ENCODE measurements around the gene CEP83. TPM values are rescaled to one million over a fixed set of nuclear protein-coding genes. Genes with fewer than 3 reads are reported as not detected.

CEP83 gene
- total and polyA plus RNA-seq, 2 donors (not counting 1 experiment from before 2014, with no cell fraction given): 7.8 to 13.5 TPM

- peak overlapping the region; percentile 44 for H3K4me2 ChIP-seq (ENCODE audit: extremely low read depth, insufficient read depth, low read length)
These were observed 192.7 kb downstream of the CEP83 start for GRCh38 chr12:94266796-94267536.

DNA sequence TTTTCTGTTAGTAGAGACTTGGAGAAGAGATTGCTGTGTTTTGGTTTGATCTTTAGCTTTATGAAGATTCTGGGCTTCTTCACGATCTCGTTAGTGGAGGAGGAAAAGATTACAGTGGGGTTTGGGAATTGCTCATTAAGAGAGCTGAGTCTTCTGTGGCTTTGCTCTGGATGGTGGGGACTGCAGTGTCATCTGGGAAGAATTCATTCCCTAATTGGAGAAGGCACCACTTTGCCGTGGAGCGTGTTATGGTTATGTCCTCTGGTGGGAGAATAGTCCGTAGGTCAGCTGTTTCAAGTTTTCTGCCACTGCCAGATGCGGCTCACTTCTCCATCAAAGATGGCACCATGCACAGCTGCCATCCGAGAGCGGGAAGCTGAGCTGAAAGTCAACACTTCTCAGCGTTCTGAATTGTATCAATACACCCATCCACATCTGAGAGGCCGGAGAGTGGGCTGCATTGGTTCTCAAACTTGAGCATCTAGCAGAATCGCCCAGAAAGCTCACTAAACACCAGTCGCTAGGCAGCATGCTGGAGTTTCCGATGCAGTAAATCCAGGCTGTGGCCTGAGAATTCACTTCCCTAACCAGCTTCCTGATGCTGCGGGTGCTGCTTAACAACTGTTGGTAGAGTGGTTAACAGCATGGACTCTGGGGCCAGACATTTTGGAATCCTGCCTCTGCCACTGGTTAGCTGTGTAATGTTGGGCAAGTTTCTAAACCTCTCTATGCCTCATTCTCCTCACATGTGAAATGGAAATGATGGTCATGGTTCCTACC lies 193.5 kb downstream of the CEP83 start:
- H3K4me1 ChIP-seq (ENCODE audit: control insufficient read depth, extremely low read depth, insufficient read depth, low read length): peaks cover 36% of the 10 kb centered on the region
- H3K4me2 ChIP-seq (ENCODE audit: extremely low read depth, insufficient read depth, low read length): peak overlapping the region; percentile 44
- no peaks in the 10 kb centered on the region for H3K9me3 ChIP-seq (ENCODE audit: control insufficient read depth, insufficient read depth, low read depth, low read length)
- peak overlapping the region; percentile 60 for H3K27ac ChIP-seq (ENCODE audit: insufficient read depth, low read length)
- H2AFZ ChIP-seq (ENCODE audit: low read length): no peak overlapping the region
- no peaks in the 10 kb centered on the region for H4K20me1 ChIP-seq (ENCODE audit: control insufficient read depth, extremely low read depth, insufficient read depth, low read length)
- no peaks in the 10 kb centered on the region for H3K27me3 ChIP-seq (ENCODE audit: control insufficient read depth, insufficient read depth, low read length)
- no peak for DNase-seq (ENCODE audit: low read depth in 2 of 2)
- no peaks in the 10 kb centered on the region for H3K36me3 ChIP-seq (ENCODE audit: control insufficient read depth, insufficient read depth, low read length)
- no peak overlapping the region for H3K4me3 ChIP-seq (replicated peaks in 1 of 4; ENCODE audit: control extremely low read depth in 1 of 4, insufficient read depth in 1 of 4, low read depth in 3 of 4, low read length in 4 of 4)
- H3K79me2 ChIP-seq (ENCODE audit: control insufficient read depth, insufficient read depth, low read length): no peaks in the 10 kb centered on the region
- no peak for TF ChIP-seq EZH2 (IDR thresholded peaks at IDR 0.05; ENCODE audit: low read length, missing control alignments)
- TF ChIP-seq, protein P1, sequence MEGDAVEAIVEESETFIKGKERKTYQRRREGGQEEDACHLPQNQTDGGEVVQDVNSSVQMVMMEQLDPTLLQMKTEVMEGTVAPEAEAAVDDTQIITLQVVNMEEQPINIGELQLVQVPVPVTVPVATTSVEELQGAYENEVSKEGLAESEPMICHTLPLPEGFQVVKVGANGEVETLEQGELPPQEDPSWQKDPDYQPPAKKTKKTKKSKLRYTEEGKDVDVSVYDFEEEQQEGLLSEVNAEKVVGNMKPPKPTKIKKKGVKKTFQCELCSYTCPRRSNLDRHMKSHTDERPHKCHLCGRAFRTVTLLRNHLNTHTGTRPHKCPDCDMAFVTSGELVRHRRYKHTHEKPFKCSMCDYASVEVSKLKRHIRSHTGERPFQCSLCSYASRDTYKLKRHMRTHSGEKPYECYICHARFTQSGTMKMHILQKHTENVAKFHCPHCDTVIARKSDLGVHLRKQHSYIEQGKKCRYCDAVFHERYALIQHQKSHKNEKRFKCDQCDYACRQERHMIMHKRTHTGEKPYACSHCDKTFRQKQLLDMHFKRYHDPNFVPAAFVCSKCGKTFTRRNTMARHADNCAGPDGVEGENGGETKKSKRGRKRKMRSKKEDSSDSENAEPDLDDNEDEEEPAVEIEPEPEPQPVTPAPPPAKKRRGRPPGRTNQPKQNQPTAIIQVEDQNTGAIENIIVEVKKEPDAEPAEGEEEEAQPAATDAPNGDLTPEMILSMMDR (conservative IDR thresholded peaks at IDR 0.05 in 1 of 2, IDR thresholded peaks at IDR 0.05 in 1 of 2; ENCODE audit: low read depth in 1 of 2, low read length in 2 of 2): no peak
- no peak overlapping the region for H3K9ac ChIP-seq (ENCODE audit: insufficient read depth, low read length)

More at GRCh38 chr12:94266796-94267536, 192.7 kb downstream of the CEP83 start:
- H2AFZ ChIP-seq (ENCODE audit: low read length): no peak overlapping the region
- no peaks in the 10 kb centered on the region for H4K20me1 ChIP-seq (ENCODE audit: control insufficient read depth, extremely low read depth, insufficient read depth, low read length)
- no peak overlapping the region for H3K4me3 ChIP-seq (replicated peaks in 1 of 4; ENCODE audit: control extremely low read depth in 1 of 4, insufficient read depth in 1 of 4, low read depth in 3 of 4, low read length in 4 of 4)
- DNase-seq (ENCODE audit: low read depth in 2 of 2): peak; percentile 27 to 85
- H3K9me3 ChIP-seq (ENCODE audit: control insufficient read depth, insufficient read depth, low read depth, low read length): no peaks in the 10 kb centered on the region
- peaks cover 33% of the 10 kb centered on the region for H3K4me1 ChIP-seq (ENCODE audit: control insufficient read depth, extremely low read depth, insufficient read depth, low read length)
- no peaks in the 10 kb centered on the region for H3K36me3 ChIP-seq (ENCODE audit: control insufficient read depth, insufficient read depth, low read length)
- TF ChIP-seq, protein P1 (conservative IDR thresholded peaks at IDR 0.05 in 1 of 2, IDR thresholded peaks at IDR 0.05 in 1 of 2; ENCODE audit: low read depth in 1 of 2, low read length in 2 of 2): no peak
- no peak for TF ChIP-seq EZH2 (IDR thresholded peaks at IDR 0.05; ENCODE audit: low read length, missing control alignments)
- H3K9ac ChIP-seq (ENCODE audit: insufficient read depth, low read length): peak overlapping the region; percentile 4
- peak overlapping the region; percentile 61 for H3K27ac ChIP-seq (ENCODE audit: insufficient read depth, low read length)
- no peaks in the 10 kb centered on the region for H3K79me2 ChIP-seq (ENCODE audit: control insufficient read depth, insufficient read depth, low read length)
- H3K27me3 ChIP-seq (ENCODE audit: control insufficient read depth, insufficient read depth, low read length): no peaks in the 10 kb centered on the region

GRCh38 chr12:94265539-94265938 lies 194.1 kb downstream of the CEP83 start:
- H3K4me2 ChIP-seq (ENCODE audit: extremely low read depth, insufficient read depth, low read length): no peak overlapping the region
- no peaks in the 10 kb centered on the region for H3K36me3 ChIP-seq (ENCODE audit: control insufficient read depth, insufficient read depth, low read length)
- no peaks in the 10 kb centered on the region for H3K9me3 ChIP-seq (ENCODE audit: control insufficient read depth, insufficient read depth, low read depth, low read length)
- H3K79me2 ChIP-seq (ENCODE audit: control insufficient read depth, insufficient read depth, low read length): no peaks in the 10 kb centered on the region
- H4K20me1 ChIP-seq (ENCODE audit: control insufficient read depth, extremely low read depth, insufficient read depth, low read length): no peaks in the 10 kb centered on the region
- DNase-seq (ENCODE audit: low read depth in 2 of 2): no peak
- peaks cover 36% of the 10 kb centered on the region for H3K4me1 ChIP-seq (ENCODE audit: control insufficient read depth, extremely low read depth, insufficient read depth, low read length)
- no peak overlapping the region for H3K4me3 ChIP-seq (replicated peaks in 1 of 4; ENCODE audit: control extremely low read depth in 1 of 4, insufficient read depth in 1 of 4, low read depth in 3 of 4, low read length in 4 of 4)
- H3K27ac ChIP-seq (ENCODE audit: insufficient read depth, low read length): no peak overlapping the region
- TF ChIP-seq, protein P1 (conservative IDR thresholded peaks at IDR 0.05 in 1 of 2, IDR thresholded peaks at IDR 0.05 in 1 of 2; ENCODE audit: low read depth in 1 of 2, low read length in 2 of 2): no peak
- TF ChIP-seq EZH2 (IDR thresholded peaks at IDR 0.05; ENCODE audit: low read length, missing control alignments): no peak
- H3K9ac ChIP-seq (ENCODE audit: insufficient read depth, low read length): no peak overlapping the region
- no peaks in the 10 kb centered on the region for H3K27me3 ChIP-seq (ENCODE audit: control insufficient read depth, insufficient read depth, low read length)
- no peak overlapping the region for H2AFZ ChIP-seq (ENCODE audit: low read length)

All from fibroblast of lung (primary cell).